ENCODE measurements around the gene MGMT. TPM values are rescaled to one million over a fixed set of nuclear protein-coding genes. Genes with fewer than 3 reads are reported as not detected.

Gene MGMT
- total RNA-seq, 1 donor from 2014 or later: 29.7 TPM

GRCh38 chr10:129525401-129525801 lies 58.4 kb downstream of the MGMT start:
- H3K9me3 ChIP-seq (ENCODE audit: control insufficient read depth in 3 of 3, low read length in 3 of 3): no peaks in the 10 kb centered on the region
- H3K27ac ChIP-seq (ENCODE audit: low read depth, low read length): no peak overlapping the region
- H3K9ac ChIP-seq (ENCODE audit: low read depth in 1 of 3, low read length in 3 of 3): peak overlapping the region in 1 of 3 donors; percentile 57
- no peaks in the 10 kb centered on the region for H3K27me3 ChIP-seq (ENCODE audit: control insufficient read depth in 3 of 3, insufficient read depth in 3 of 3, low read length in 3 of 3)
- H3K36me3 ChIP-seq (ENCODE audit: control insufficient read depth in 3 of 3, insufficient read depth in 3 of 3, low read length in 3 of 3): peaks cover 0 to 2% (median 0%) of the 10 kb centered on the region in 3 donors
- peak overlapping the region in 2 of 3 donors; percentile 10 to 45 for H3K4me3 ChIP-seq (ENCODE audit: low read length in 3 of 3)
- peaks cover 3 to 9% (median 8%) of the 10 kb centered on the region in 3 donors for H3K4me1 ChIP-seq (ENCODE audit: control insufficient read depth in 3 of 3, insufficient read depth in 3 of 3, low read length in 3 of 3)

GRCh38 chr10:129526943-129527342 lies 59.9 kb downstream of the MGMT start:
- H3K4me1 ChIP-seq (ENCODE audit: control insufficient read depth in 3 of 3, insufficient read depth in 3 of 3, low read length in 3 of 3): peaks cover 5 to 13% (median 9%) of the 10 kb centered on the region in 3 donors
- H3K9ac ChIP-seq (ENCODE audit: low read depth in 1 of 3, low read length in 3 of 3): no peak overlapping the region
- H3K27ac ChIP-seq (ENCODE audit: low read depth, low read length): no peak overlapping the region
- peaks cover 0 to 2% (median 0%) of the 10 kb centered on the region in 3 donors for H3K36me3 ChIP-seq (ENCODE audit: control insufficient read depth in 3 of 3, insufficient read depth in 3 of 3, low read length in 3 of 3)
- H3K4me3 ChIP-seq (ENCODE audit: low read length in 3 of 3): no peak overlapping the region
- H3K9me3 ChIP-seq (ENCODE audit: control insufficient read depth in 3 of 3, low read length in 3 of 3): no peaks in the 10 kb centered on the region
- no peaks in the 10 kb centered on the region for H3K27me3 ChIP-seq (ENCODE audit: control insufficient read depth in 3 of 3, insufficient read depth in 3 of 3, low read length in 3 of 3)

- H3K4me3 ChIP-seq (ENCODE audit: low read length in 3 of 3): no peak overlapping the region
- H3K9me3 ChIP-seq (ENCODE audit: control insufficient read depth in 3 of 3, low read length in 3 of 3): no peaks in the 10 kb centered on the region
- H3K4me1 ChIP-seq (ENCODE audit: control insufficient read depth in 3 of 3, insufficient read depth in 3 of 3, low read length in 3 of 3): peaks cover 20 to 28% (median 24%) of the 10 kb centered on the region in 3 donors
- no peaks in the 10 kb centered on the region for H3K27me3 ChIP-seq (ENCODE audit: control insufficient read depth in 3 of 3, insufficient read depth in 3 of 3, low read length in 3 of 3)
- H3K36me3 ChIP-seq (ENCODE audit: control insufficient read depth in 3 of 3, insufficient read depth in 3 of 3, low read length in 3 of 3): peaks cover 0 to 2% (median 0%) of the 10 kb centered on the region in 3 donors
- no peak overlapping the region for H3K9ac ChIP-seq (ENCODE audit: low read depth in 1 of 3, low read length in 3 of 3)
- no peak overlapping the region for H3K27ac ChIP-seq (ENCODE audit: low read depth, low read length)
These were observed 61.4 kb downstream of the MGMT start for GRCh38 chr10:129528376-129528978.

- Histone ChIP-seq H3K4me3 (ENCODE audit: low read length in 3 of 3) (no peak overlapping the region), H3K4me1 (ENCODE audit: control insufficient read depth in 3 of 3, insufficient read depth in 3 of 3, low read length in 3 of 3) (peaks cover 19 to 24% (median 21%) of the 10 kb centered on the region in 3 donors), H3K9ac (ENCODE audit: low read depth in 1 of 3, low read length in 3 of 3) (no peak overlapping the region), H3K36me3 (ENCODE audit: control insufficient read depth in 3 of 3, insufficient read depth in 3 of 3, low read length in 3 of 3) (peaks cover 0 to 2% (median 0%) of the 10 kb centered on the region in 3 donors), H3K9me3 (ENCODE audit: control insufficient read depth in 3 of 3, low read length in 3 of 3) (no peaks in the 10 kb centered on the region), H3K27ac (ENCODE audit: low read depth, low read length) (no peak overlapping the region), H3K27me3 (ENCODE audit: control insufficient read depth in 3 of 3, insufficient read depth in 3 of 3, low read length in 3 of 3) (no peaks in the 10 kb centered on the region)
These were observed 63.5 kb downstream of the MGMT start for GRCh38 chr10:129530581-129530980.

- H3K27ac ChIP-seq (ENCODE audit: low read depth, low read length): no peak overlapping the region
- H3K36me3 ChIP-seq (ENCODE audit: control insufficient read depth in 3 of 3, insufficient read depth in 3 of 3, low read length in 3 of 3): peaks cover 3 to 5% (median 4%) of the 10 kb centered on the region in 3 donors
- no peak overlapping the region for H3K9ac ChIP-seq (ENCODE audit: low read depth in 1 of 3, low read length in 3 of 3)
- H3K4me1 ChIP-seq (ENCODE audit: control insufficient read depth in 3 of 3, insufficient read depth in 3 of 3, low read length in 3 of 3): peaks cover 16 to 20% (median 19%) of the 10 kb centered on the region in 3 donors
- H3K9me3 ChIP-seq (ENCODE audit: control insufficient read depth in 3 of 3, low read length in 3 of 3): no peaks in the 10 kb centered on the region
- H3K4me3 ChIP-seq (ENCODE audit: low read length in 3 of 3): no peak overlapping the region
- H3K27me3 ChIP-seq (ENCODE audit: control insufficient read depth in 3 of 3, insufficient read depth in 3 of 3, low read length in 3 of 3): no peaks in the 10 kb centered on the region
These were observed 64.3 kb downstream of the MGMT start for GRCh38 chr10:129531195-129531968.

- peaks cover 16 to 20% (median 19%) of the 10 kb centered on the region in 3 donors for H3K4me1 ChIP-seq (ENCODE audit: control insufficient read depth in 3 of 3, insufficient read depth in 3 of 3, low read length in 3 of 3)
- H3K27ac ChIP-seq (ENCODE audit: low read depth, low read length): no peak overlapping the region
- H3K9ac ChIP-seq (ENCODE audit: low read depth in 1 of 3, low read length in 3 of 3): peak overlapping the region in 1 of 3 donors; percentile 8
- H3K36me3 ChIP-seq (ENCODE audit: control insufficient read depth in 3 of 3, insufficient read depth in 3 of 3, low read length in 3 of 3): peaks cover 5 to 9% (median 6%) of the 10 kb centered on the region in 3 donors
- H3K4me3 ChIP-seq (ENCODE audit: low read length in 3 of 3): no peak overlapping the region
- no peaks in the 10 kb centered on the region for H3K9me3 ChIP-seq (ENCODE audit: control insufficient read depth in 3 of 3, low read length in 3 of 3)
- no peaks in the 10 kb centered on the region for H3K27me3 ChIP-seq (ENCODE audit: control insufficient read depth in 3 of 3, insufficient read depth in 3 of 3, low read length in 3 of 3)
These were observed 65.1 kb downstream of the MGMT start for GRCh38 chr10:129531969-129532660.

- Histone ChIP-seq H3K4me3 (ENCODE audit: low read length in 3 of 3) (peak overlapping the region in 1 of 3 donors; percentile 13), H3K4me1 (ENCODE audit: control insufficient read depth in 3 of 3, insufficient read depth in 3 of 3, low read length in 3 of 3) (peaks cover 16 to 20% (median 19%) of the 10 kb centered on the region in 3 donors), H3K9ac (ENCODE audit: low read depth in 1 of 3, low read length in 3 of 3) (peak overlapping the region in 2 of 3 donors; percentile 8), H3K36me3 (ENCODE audit: control insufficient read depth in 3 of 3, insufficient read depth in 3 of 3, low read length in 3 of 3) (peaks cover 5 to 7% (median 6%) of the 10 kb centered on the region in 3 donors), H3K27ac (ENCODE audit: low read depth, low read length) (no peak overlapping the region), H3K9me3 (ENCODE audit: control insufficient read depth in 3 of 3, low read length in 3 of 3) (no peaks in the 10 kb centered on the region), H3K27me3 (ENCODE audit: control insufficient read depth in 3 of 3, insufficient read depth in 3 of 3, low read length in 3 of 3) (no peaks in the 10 kb centered on the region)
These were observed 65.8 kb downstream of the MGMT start for GRCh38 chr10:129532838-129533237.

GRCh38 chr10:129533281-129533680 lies 66.2 kb downstream of the MGMT start:
- Histone ChIP-seq H3K36me3 (ENCODE audit: control insufficient read depth in 3 of 3, insufficient read depth in 3 of 3, low read length in 3 of 3) (peaks cover 5 to 7% (median 6%) of the 10 kb centered on the region in 3 donors), H3K9ac (ENCODE audit: low read depth in 1 of 3, low read length in 3 of 3) (no peak overlapping the region), H3K27ac (ENCODE audit: low read depth, low read length) (no peak overlapping the region), H3K27me3 (ENCODE audit: control insufficient read depth in 3 of 3, insufficient read depth in 3 of 3, low read length in 3 of 3) (no peaks in the 10 kb centered on the region), H3K9me3 (ENCODE audit: control insufficient read depth in 3 of 3, low read length in 3 of 3) (no peaks in the 10 kb centered on the region), H3K4me3 (ENCODE audit: low read length in 3 of 3) (no peak overlapping the region), H3K4me1 (ENCODE audit: control insufficient read depth in 3 of 3, insufficient read depth in 3 of 3, low read length in 3 of 3) (peaks cover 16 to 20% (median 19%) of the 10 kb centered on the region in 3 donors)

GRCh38 chr10:129534826-129535225 lies 67.8 kb downstream of the MGMT start:
- no peak overlapping the region for H3K27ac ChIP-seq (ENCODE audit: low read depth, low read length)
- H3K9ac ChIP-seq (ENCODE audit: low read depth in 1 of 3, low read length in 3 of 3): no peak overlapping the region
- H3K4me3 ChIP-seq (ENCODE audit: low read length in 3 of 3): no peak overlapping the region
- peaks cover 5 to 7% (median 6%) of the 10 kb centered on the region in 3 donors for H3K36me3 ChIP-seq (ENCODE audit: control insufficient read depth in 3 of 3, insufficient read depth in 3 of 3, low read length in 3 of 3)
- no peaks in the 10 kb centered on the region for H3K9me3 ChIP-seq (ENCODE audit: control insufficient read depth in 3 of 3, low read length in 3 of 3)
- H3K27me3 ChIP-seq (ENCODE audit: control insufficient read depth in 3 of 3, insufficient read depth in 3 of 3, low read length in 3 of 3): no peaks in the 10 kb centered on the region
- peaks cover 16 to 20% (median 19%) of the 10 kb centered on the region in 3 donors for H3K4me1 ChIP-seq (ENCODE audit: control insufficient read depth in 3 of 3, insufficient read depth in 3 of 3, low read length in 3 of 3)

Data from skeletal muscle tissue (tissue), 4 donors.